GM19035 (cell line): Measurements from ENCODE around the gene ARHGAP10.

Experiments used
- ATAC-seq: cut with Tn5 transposase; IDR thresholded peaks from one replicate; pipeline ENCODE4 v1.9.1; 2021; ENCODE audit not compliant: unreplicated experiment

The ARHGAP10 gene

GRCh38 chr4:148118179-148118578 lies 386.3 kb downstream of the ARHGAP10 start:
- ATAC-seq = no peak

DNA sequence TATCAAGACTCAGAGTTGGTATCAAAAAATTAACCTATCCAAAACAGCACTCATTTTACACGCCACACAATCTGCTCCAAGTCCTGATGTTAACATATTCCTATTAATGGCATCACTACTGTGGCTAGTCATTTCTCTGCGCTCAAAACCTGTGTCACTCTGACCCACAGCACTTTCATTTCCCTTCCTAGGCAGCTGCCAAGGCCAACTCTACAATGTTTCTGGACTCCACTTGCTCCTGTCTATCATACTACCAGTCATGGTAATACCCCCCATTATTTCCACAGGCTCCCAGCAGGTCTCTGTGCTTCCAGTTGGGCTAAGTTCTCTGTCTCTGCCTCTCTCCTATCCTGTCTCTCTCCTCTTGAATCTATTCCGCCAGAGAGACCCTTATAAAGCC lies 386.7 kb downstream of the ARHGAP10 start:
- ATAC-seq = no peak

- no peak for ATAC-seq
Observed at GRCh38 chr4:148120216-148120615, 388.3 kb downstream of the ARHGAP10 start.
